Lung microvascular endothelial cell (primary cell): ENCODE measurements around the gene ROBO1. TPM values are rescaled to one million over a fixed set of nuclear protein-coding genes. Genes with fewer than 3 reads are reported as not detected.
"Not testable (repeated sequence)": the region's sequence is repeated elsewhere in the genome, so short reads cannot be mapped to it uniquely, and the experiment has no call there.

Source experiments
- DNase-seq, 2 donors: peaks; one replicate each; pipeline versions ENCODE4 v3.0.0 to v3.0.0-alpha.2; 2010; ENCODE audit warnings: low read depth in 2 of 2
- total RNA-seq: library from RNA; depleted of rRNA; stranded (reverse); fragments of >200 nt; gene quantifications from 2 replicates; pipeline ENCODE4 v1.2.1, GENCODE V29; 2014

The ROBO1 gene
- total RNA-seq, 1 donor from 2014 or later: 0.20 TPM

GRCh38 chr3:78919021-78919755 lies 848.6 kb downstream of the ROBO1 start:
- DNase-seq: no peak

GRCh38 chr3:78918361-78919020 lies 849.3 kb downstream of the ROBO1 start:
- DNase-seq: no peak

- no peak for DNase-seq
Observed at GRCh38 chr3:78917536-78917935, 850.3 kb downstream of the ROBO1 start.

GRCh38 chr3:78913711-78914110 lies 854.1 kb downstream of the ROBO1 start:
- no peak for DNase-seq

- DNase-seq: no peak
Observed at GRCh38 chr3:78912687-78913086, 855.1 kb downstream of the ROBO1 start.

- no peak for DNase-seq
Observed at GRCh38 chr3:78912259-78912658, 855.5 kb downstream of the ROBO1 start.

GRCh38 chr3:78911394-78911793 lies 856.4 kb downstream of the ROBO1 start:
- no peak for DNase-seq

- DNase-seq: no peak
Observed at GRCh38 chr3:78908236-78908635, 859.6 kb downstream of the ROBO1 start.

- no peak for DNase-seq
Observed at GRCh38 chr3:78907367-78907766, 860.4 kb downstream of the ROBO1 start.

- no peak for DNase-seq
Observed at GRCh38 chr3:78906930-78907329, 860.9 kb downstream of the ROBO1 start.

GRCh38 chr3:78906245-78906644 lies 861.6 kb downstream of the ROBO1 start:
- DNase-seq: no peak

- DNase-seq: no peak
Observed at GRCh38 chr3:78905700-78906099, 862.1 kb downstream of the ROBO1 start.

GRCh38 chr3:78901544-78901943 lies 866.3 kb downstream of the ROBO1 start:
- no peak for DNase-seq

- DNase-seq: no peak
Observed at GRCh38 chr3:78900880-78901279, 866.9 kb downstream of the ROBO1 start.

GRCh38 chr3:78900426-78900825 lies 867.4 kb downstream of the ROBO1 start:
- DNase-seq: no peak

- DNase-seq: no peak
Observed at GRCh38 chr3:78895528-78895927, 872.3 kb downstream of the ROBO1 start.

- no peak for DNase-seq
Observed at GRCh38 chr3:78894787-78895186, 873.0 kb downstream of the ROBO1 start.

GRCh38 chr3:78893161-78893560 lies 874.6 kb downstream of the ROBO1 start:
- no peak for DNase-seq

GRCh38 chr3:78889348-78889747 lies 878.5 kb downstream of the ROBO1 start:
- DNase-seq: no peak

- DNase-seq: no peak
Observed at GRCh38 chr3:78888635-78889034, 879.2 kb downstream of the ROBO1 start.

- no peak for DNase-seq
Observed at GRCh38 chr3:78887547-78888011, 880.2 kb downstream of the ROBO1 start.

- no peak for DNase-seq
Observed at GRCh38 chr3:78887029-78887428, 880.8 kb downstream of the ROBO1 start.

GRCh38 chr3:78884567-78884966 lies 883.2 kb downstream of the ROBO1 start:
- not testable (repeated sequence) for DNase-seq
